Hepatocyte (in vitro differentiated cells): Measurements from ENCODE around the gene FBXL7. TPM values are rescaled to one million over a fixed set of nuclear protein-coding genes. Genes with fewer than 3 reads are reported as not detected.

Experiments
- DNase-seq: peaks from one replicate; pipeline ENCODE4 v3.0.0-alpha.2; 2016; ENCODE audit warnings: low spot score
- H2AFZ ChIP-seq: fragments of 200-600 bp; sonication (generic); 2 replicates; pipeline ENCODE4 v1.6.0; 2016; ENCODE audit warnings: antibody characterized with exemption, mild to moderate bottlenecking
- H3K27ac ChIP-seq: fragments of 200-600 bp; sonication (generic); 2 replicates; pipeline ENCODE4 v1.5.1; 2016; ENCODE audit warnings: mild to moderate bottlenecking
- H3K27me3 ChIP-seq: fragments of 200-600 bp; sonication (generic); 2 replicates; pipeline ENCODE4 v1.6.1; 2016
- H3K36me3 ChIP-seq: fragments of 200-600 bp; sonication (generic); replicated peaks from 2 replicates; pipeline ENCODE4 v1.5.1; 2016; ENCODE audit warnings: low read depth; ENCODE audit not compliant: insufficient read depth
- H3K4me1 ChIP-seq: fragments of 200-600 bp; sonication (generic); 2 replicates; pipeline ENCODE4 v1.5.1; 2016; ENCODE audit warnings: mild to moderate bottlenecking, moderate library complexity; ENCODE audit not compliant: insufficient read depth
- H3K4me2 ChIP-seq: fragments of 200-600 bp; sonication (generic); 2 replicates; pipeline ENCODE4 v1.6.0; 2016
- H3K4me3 ChIP-seq: fragments of 200-600 bp; sonication (generic); 2 replicates; pipeline ENCODE4 v1.5.1; 2016; ENCODE audit warnings: mild to moderate bottlenecking
- H3K79me2 ChIP-seq: fragments of 200-600 bp; sonication (generic); 2 replicates; pipeline ENCODE4 v1.6.0; 2017; ENCODE audit warnings: mild to moderate bottlenecking
- H3K9me2 ChIP-seq: fragments of 200-600 bp; sonication (generic); replicated peaks from 2 replicates; pipeline ENCODE4 v1.6.0; 2017; ENCODE audit warnings: mild to moderate bottlenecking; ENCODE audit not compliant: insufficient read depth
- H3K9me3 ChIP-seq: fragments of 200-600 bp; sonication (generic); 2 replicates; pipeline ENCODE4 v1.5.1; 2016; ENCODE audit warnings: low read depth, mild to moderate bottlenecking
- H4K20me1 ChIP-seq: fragments of 200-600 bp; sonication (generic); 2 replicates; pipeline ENCODE4 v1.6.0; 2016; ENCODE audit warnings: mild to moderate bottlenecking; ENCODE audit not compliant: insufficient read depth, poor library complexity, severe bottlenecking
- EZH2 ChIP-seq: fragments of 200-600 bp; sonication (generic); IDR thresholded peaks from 2 replicates; pipeline ENCODE4 v1.6.1; 2016; ENCODE audit warnings: antibody characterized with exemption, mild to moderate bottlenecking, borderline replicate concordance
- EZH2phosphoT487 ChIP-seq: fragments of 200-600 bp; sonication (generic); IDR thresholded peaks from one replicate; pipeline ENCODE4 v1.6.1; 2018; ENCODE audit warnings: antibody characterized with exemption, mild to moderate bottlenecking, low read depth, moderate library complexity; ENCODE audit not compliant: unreplicated experiment, severe bottlenecking
- WGBS: methylation state at CpG from one replicate; pipeline ENCODE4 v1.1.6; 2016; ENCODE audit warnings: low lambda C conversion rate; ENCODE audit errors: missing lambda C conversion rate; 5-methylcytosine and 5-hydroxymethylcytosine counted together
- polyA plus RNA-seq: library from polyadenylated mRNA; unstranded; fragments of >200 nt; fragmentation: Nextera tagmentation; extraction: Ambion mirVana; gene quantifications from 2 replicates; pipeline ENCODE4 v1.2.1, GENCODE V29; 2016
- total RNA-seq: library from RNA; depleted of rRNA; stranded (reverse); fragments of >200 nt; gene quantifications from 2 replicates; pipeline ENCODE4 v1.2.3, GENCODE V29; 2014
- TF ChIP-seq, protein P1 (sequence below): fragments of 200-600 bp; sonication (generic); IDR thresholded peaks from 2 replicates; pipeline ENCODE4 v1.5.1; 2016; ENCODE audit warnings: antibody characterized with exemption, mild to moderate bottlenecking; ENCODE audit not compliant: poor library complexity

Gene FBXL7
- total and polyA plus RNA-seq, 2 experiments from 2014 or later: 8.4 to 10.3 TPM

- Histone ChIP-seq H3K79me2 (no peaks in the 10 kb centered on the region), H4K20me1 (no peaks in the 10 kb centered on the region), H3K36me3 (no peaks in the 10 kb centered on the region), H3K9me3 (no peaks in the 10 kb centered on the region), H3K27me3 (no peaks in the 10 kb centered on the region), H2AFZ (no peak overlapping the region), H3K4me2 (no peak overlapping the region), H3K27ac (no peak overlapping the region), H3K4me3 (no peak overlapping the region), H3K9me2 (no peaks in the 10 kb centered on the region), H3K4me1 (peaks cover 4% of the 10 kb centered on the region)
- DNase-seq: no peak
- TF ChIP-seq, protein P1, sequence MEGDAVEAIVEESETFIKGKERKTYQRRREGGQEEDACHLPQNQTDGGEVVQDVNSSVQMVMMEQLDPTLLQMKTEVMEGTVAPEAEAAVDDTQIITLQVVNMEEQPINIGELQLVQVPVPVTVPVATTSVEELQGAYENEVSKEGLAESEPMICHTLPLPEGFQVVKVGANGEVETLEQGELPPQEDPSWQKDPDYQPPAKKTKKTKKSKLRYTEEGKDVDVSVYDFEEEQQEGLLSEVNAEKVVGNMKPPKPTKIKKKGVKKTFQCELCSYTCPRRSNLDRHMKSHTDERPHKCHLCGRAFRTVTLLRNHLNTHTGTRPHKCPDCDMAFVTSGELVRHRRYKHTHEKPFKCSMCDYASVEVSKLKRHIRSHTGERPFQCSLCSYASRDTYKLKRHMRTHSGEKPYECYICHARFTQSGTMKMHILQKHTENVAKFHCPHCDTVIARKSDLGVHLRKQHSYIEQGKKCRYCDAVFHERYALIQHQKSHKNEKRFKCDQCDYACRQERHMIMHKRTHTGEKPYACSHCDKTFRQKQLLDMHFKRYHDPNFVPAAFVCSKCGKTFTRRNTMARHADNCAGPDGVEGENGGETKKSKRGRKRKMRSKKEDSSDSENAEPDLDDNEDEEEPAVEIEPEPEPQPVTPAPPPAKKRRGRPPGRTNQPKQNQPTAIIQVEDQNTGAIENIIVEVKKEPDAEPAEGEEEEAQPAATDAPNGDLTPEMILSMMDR: no peak
- no peak for TF ChIP-seq EZH2
- no peak for TF ChIP-seq EZH2phosphoT487
Observed at GRCh38 chr5:15966651-15967050, 466.7 kb downstream of the FBXL7 start.

DNA sequence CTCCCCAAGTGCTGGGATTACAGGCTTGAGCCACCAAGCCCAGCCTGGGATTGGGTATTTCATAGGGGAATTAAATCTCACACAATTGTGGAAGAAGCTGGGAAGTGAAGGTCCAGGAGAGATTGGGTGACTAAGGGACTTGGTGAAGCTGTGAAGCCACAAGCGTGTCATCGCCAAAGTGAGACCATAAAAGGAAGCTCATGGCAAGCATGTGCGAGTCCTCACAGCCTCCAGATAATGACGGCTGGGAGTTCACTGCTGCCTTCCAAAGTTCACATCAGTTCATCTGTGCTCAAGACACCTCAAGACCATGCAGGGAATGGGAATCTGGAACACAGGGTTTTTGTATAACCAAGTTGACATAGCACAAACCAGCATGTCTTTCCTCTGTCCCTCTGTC, 469.0 kb downstream of the FBXL7 start:
- no peak for TF ChIP-seq EZH2
- TF ChIP-seq, protein P1: no peak
- DNase-seq: no peak
- H3K9me3 ChIP-seq: no peaks in the 10 kb centered on the region
- no peak overlapping the region for H2AFZ ChIP-seq
- H3K4me1 ChIP-seq: peaks cover 4% of the 10 kb centered on the region
- H4K20me1 ChIP-seq: no peaks in the 10 kb centered on the region
- H3K79me2 ChIP-seq: no peaks in the 10 kb centered on the region
- no peak overlapping the region for H3K4me2 ChIP-seq
- H3K4me3 ChIP-seq: no peak overlapping the region
- H3K27me3 ChIP-seq: no peaks in the 10 kb centered on the region
- no peaks in the 10 kb centered on the region for H3K9me2 ChIP-seq
- WGBS: 86% methylated on average over 4 of the region's 4 CpGs
- H3K36me3 ChIP-seq: no peaks in the 10 kb centered on the region
- H3K27ac ChIP-seq: no peak overlapping the region

- no peak overlapping the region for H3K4me2 ChIP-seq
- H2AFZ ChIP-seq: no peak overlapping the region
- no peak overlapping the region for H3K27ac ChIP-seq
- no peaks in the 10 kb centered on the region for H4K20me1 ChIP-seq
- no peaks in the 10 kb centered on the region for H3K36me3 ChIP-seq
- no peaks in the 10 kb centered on the region for H3K9me3 ChIP-seq
- no peak for DNase-seq
- no peaks in the 10 kb centered on the region for H3K79me2 ChIP-seq
- no peak for TF ChIP-seq EZH2
- TF ChIP-seq, protein P1: no peak
- no peaks in the 10 kb centered on the region for H3K4me1 ChIP-seq
- H3K4me3 ChIP-seq: no peak overlapping the region
- no peaks in the 10 kb centered on the region for H3K27me3 ChIP-seq
- H3K9me2 ChIP-seq: no peaks in the 10 kb centered on the region
- WGBS: 88% methylated on average over 4 of the region's 4 CpGs
Observed at GRCh38 chr5:15977851-15978250, 477.9 kb downstream of the FBXL7 start.

DNA sequence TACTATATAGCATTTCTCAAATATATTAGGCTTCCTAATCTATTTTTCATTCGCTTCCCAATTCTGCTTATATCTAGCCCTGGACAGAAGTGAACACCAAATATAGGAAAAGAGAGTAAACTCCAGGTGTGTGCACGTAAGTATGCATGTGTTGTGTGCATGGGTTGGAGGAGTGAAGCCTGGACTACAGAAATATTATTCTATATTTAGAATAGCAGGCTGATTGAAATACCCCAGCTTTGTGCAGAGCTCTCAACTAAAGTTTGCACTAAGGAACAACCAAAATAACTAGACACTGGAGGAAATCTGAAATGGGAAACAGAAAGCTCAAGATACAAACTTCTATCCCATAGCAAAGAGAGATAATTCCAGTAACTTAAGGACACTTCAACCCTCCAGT, 480.9 kb downstream of the FBXL7 start:
- no peaks in the 10 kb centered on the region for H3K79me2 ChIP-seq
- no peaks in the 10 kb centered on the region for H3K9me3 ChIP-seq
- WGBS: 86% methylated on average over 2 of the region's 2 CpGs
- no peaks in the 10 kb centered on the region for H3K4me1 ChIP-seq
- no peaks in the 10 kb centered on the region for H4K20me1 ChIP-seq
- H3K4me2 ChIP-seq: no peak overlapping the region
- no peak overlapping the region for H2AFZ ChIP-seq
- H3K27me3 ChIP-seq: no peaks in the 10 kb centered on the region
- no peak for DNase-seq
- no peaks in the 10 kb centered on the region for H3K9me2 ChIP-seq
- no peak overlapping the region for H3K4me3 ChIP-seq
- no peak overlapping the region for H3K27ac ChIP-seq
- no peaks in the 10 kb centered on the region for H3K36me3 ChIP-seq
- TF ChIP-seq EZH2: no peak
- TF ChIP-seq, protein P1: no peak
- no peak for TF ChIP-seq EZH2phosphoT487
